HepG2 (cell line): ENCODE data around the gene CCDC106. TPM values are rescaled to one million over a fixed set of nuclear protein-coding genes. Genes with fewer than 3 reads are reported as not detected.
A peak's percentile ranks its signal among the peaks of the same experiment; 100 is the strongest.

Source experiments
- ATF1 ChIP-seq: IDR thresholded peaks from 2 replicates; pipeline ENCODE4 v1.6.1; 2016; ENCODE audit warnings: mild to moderate bottlenecking, control low read depth
- MXD4 ChIP-seq: IDR thresholded peaks from 2 replicates; pipeline ENCODE4 v1.6.1; 2016; ENCODE audit warnings: mild to moderate bottlenecking, missing biosample characterization, missing genetic modification reagents
- RBM39 ChIP-seq: fragments of 200-400 bp; formaldehyde crosslinking; IDR thresholded peaks from one replicate; pipeline ENCODE4 v1.6.1; 2018; ENCODE audit warnings: antibody characterized with exemption, mild to moderate bottlenecking, low read depth, low read length; ENCODE audit not compliant: poor library complexity, severe bottlenecking
- SAFB2 ChIP-seq: sonication (generic); formaldehyde crosslinking; IDR thresholded peaks from 2 replicates; pipeline ENCODE4 v1.5.1; 2020; ENCODE audit warnings: missing genetic modification reagents, low read depth, mild to moderate bottlenecking, borderline replicate concordance
- ZNF12 ChIP-seq: sonication (generic); formaldehyde crosslinking; IDR thresholded peaks from 2 replicates; pipeline ENCODE4 v1.5.0; 2020; ENCODE audit warnings: missing genetic modification reagents
- ZNF17 ChIP-seq: sonication (generic); formaldehyde crosslinking; IDR thresholded peaks from 2 replicates; pipeline ENCODE4 v1.5.0; 2020; ENCODE audit warnings: mild to moderate bottlenecking, missing genetic modification reagents
- ZNF367 ChIP-seq: sonication (generic); formaldehyde crosslinking; IDR thresholded peaks from 2 replicates; pipeline ENCODE4 v1.4.0; 2020; ENCODE audit warnings: missing genetic modification reagents, borderline replicate concordance
- polyA plus RNA-seq, 8 experiments: library from polyadenylated mRNA; depleted of rRNA in 3 of 8; stranded (reverse) in 7 of 8; unstranded in 1 of 8; fragments of >200 nt; fragmentation: Illumina TruSeq in 4 of 8; extraction: Trizol in 4 of 8; gene quantifications; 2 replicates each; pipeline versions ENCODE4 v1.2.1 to v1.2.3, GENCODE V29; 2011 to 2016; ENCODE audit warnings: low read depth in 4 of 8, missing spikeins in 1 of 8, mixed read lengths in 1 of 8; ENCODE audit not compliant: insufficient read depth in 1 of 8
- total RNA-seq, 5 experiments: library from RNA; depleted of rRNA; stranded (reverse); fragments of >200 nt; fragmentation: Illumina TruSeq; extraction: Trizol; gene quantifications; 2 replicates each; pipeline ENCODE4 v1.2.3, GENCODE V29; 2016; ENCODE audit warnings: low read depth in 1 of 5
- TF ChIP-seq, protein P1 (sequence below), 2 experiments: fragments of 450-650 bp in 1 of 2; sonication (generic) in 1 of 2; formaldehyde crosslinking in 1 of 2; IDR thresholded peaks; 2 replicates each; pipeline versions ENCODE4 v1.6.1 to v1.8.0; 2016 to 2022; ENCODE audit warnings: antibody characterized with exemption in 1 of 2, mild to moderate bottlenecking in 1 of 2, missing genetic modification reagents in 1 of 2
- TF ChIP-seq, protein P2 (sequence below): sonication (generic); formaldehyde crosslinking; IDR thresholded peaks from 2 replicates; pipeline ENCODE4 v1.4.0; 2020; ENCODE audit warnings: missing genetic modification reagents

CCDC106 gene
- total and polyA plus RNA-seq, 2 of the 13 experiments (the other 11 are each of a cell fraction or from before 2014, with no cell fraction given) = 4.7 to 8.8 TPM

DNA sequence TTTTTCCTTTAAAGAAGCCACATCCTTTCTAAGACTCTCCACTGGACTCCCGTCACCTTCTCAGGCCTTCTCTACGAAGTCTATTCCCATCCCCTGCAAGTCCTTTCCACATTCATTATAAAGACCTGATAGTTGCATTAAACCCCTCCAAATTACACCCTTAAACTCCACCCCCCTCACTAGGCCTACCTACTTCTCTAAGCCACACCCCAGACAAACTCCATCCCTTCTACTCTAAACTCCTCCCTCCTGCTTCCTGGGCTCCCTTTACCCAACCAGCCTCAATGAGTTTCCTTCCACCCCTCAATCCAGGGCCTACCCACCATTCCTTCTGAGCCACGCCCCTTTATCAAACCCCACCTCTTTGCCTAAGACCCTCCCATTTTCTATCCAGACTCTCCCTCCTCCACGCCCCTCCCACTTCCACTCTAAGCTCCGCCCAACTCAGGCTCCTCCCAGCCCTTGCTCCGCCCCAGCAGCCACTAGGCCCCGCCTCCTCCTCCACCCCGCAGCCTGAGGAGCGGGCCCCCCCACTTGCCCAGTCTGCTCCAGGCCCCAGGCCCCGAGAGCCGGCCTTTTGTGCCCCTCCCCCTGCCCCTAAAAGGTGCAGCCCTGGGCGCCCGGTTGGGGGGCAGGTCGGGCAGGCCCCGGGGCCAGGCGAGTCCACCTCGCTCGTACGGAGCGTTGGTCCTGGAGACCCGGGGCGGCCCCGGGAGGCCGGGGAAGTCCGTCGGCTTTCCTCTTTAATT, 49.1 kb upstream of the CCDC106 start (continued):
- no peak for TF ChIP-seq ZNF17 (CRISPR knock-in tag)
- TF ChIP-seq ZNF367 (CRISPR knock-in tag) = no peak
- TF ChIP-seq, protein P1, sequence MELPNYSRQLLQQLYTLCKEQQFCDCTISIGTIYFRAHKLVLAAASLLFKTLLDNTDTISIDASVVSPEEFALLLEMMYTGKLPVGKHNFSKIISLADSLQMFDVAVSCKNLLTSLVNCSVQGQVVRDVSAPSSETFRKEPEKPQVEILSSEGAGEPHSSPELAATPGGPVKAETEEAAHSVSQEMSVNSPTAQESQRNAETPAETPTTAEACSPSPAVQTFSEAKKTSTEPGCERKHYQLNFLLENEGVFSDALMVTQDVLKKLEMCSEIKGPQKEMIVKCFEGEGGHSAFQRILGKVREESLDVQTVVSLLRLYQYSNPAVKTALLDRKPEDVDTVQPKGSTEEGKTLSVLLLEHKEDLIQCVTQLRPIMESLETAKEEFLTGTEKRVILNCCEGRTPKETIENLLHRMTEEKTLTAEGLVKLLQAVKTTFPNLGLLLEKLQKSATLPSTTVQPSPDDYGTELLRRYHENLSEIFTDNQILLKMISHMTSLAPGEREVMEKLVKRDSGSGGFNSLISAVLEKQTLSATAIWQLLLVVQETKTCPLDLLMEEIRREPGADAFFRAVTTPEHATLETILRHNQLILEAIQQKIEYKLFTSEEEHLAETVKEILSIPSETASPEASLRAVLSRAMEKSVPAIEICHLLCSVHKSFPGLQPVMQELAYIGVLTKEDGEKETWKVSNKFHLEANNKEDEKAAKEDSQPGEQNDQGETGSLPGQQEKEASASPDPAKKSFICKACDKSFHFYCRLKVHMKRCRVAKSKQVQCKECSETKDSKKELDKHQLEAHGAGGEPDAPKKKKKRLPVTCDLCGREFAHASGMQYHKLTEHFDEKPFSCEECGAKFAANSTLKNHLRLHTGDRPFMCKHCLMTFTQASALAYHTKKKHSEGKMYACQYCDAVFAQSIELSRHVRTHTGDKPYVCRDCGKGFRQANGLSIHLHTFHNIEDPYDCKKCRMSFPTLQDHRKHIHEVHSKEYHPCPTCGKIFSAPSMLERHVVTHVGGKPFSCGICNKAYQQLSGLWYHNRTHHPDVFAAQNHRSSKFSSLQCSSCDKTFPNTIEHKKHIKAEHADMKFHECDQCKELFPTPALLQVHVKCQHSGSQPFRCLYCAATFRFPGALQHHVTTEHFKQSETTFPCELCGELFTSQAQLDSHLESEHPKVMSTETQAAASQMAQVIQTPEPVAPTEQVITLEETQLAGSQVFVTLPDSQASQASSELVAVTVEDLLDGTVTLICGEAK (IDR thresholded peaks at IDR 0.05) = no peak
- TF ChIP-seq, protein P1 (CRISPR knock-in tag; IDR thresholded peaks at IDR 0.05) = no peak
- TF ChIP-seq ZNF12 = no peak
- no peak for TF ChIP-seq SAFB2 (CRISPR knock-in tag)
- no peak for TF ChIP-seq ATF1 (CRISPR knock-in tag)
- peak; percentile 52; the same call in 1 of the 2 replicates for TF ChIP-seq MXD4
- TF ChIP-seq, protein P2, sequence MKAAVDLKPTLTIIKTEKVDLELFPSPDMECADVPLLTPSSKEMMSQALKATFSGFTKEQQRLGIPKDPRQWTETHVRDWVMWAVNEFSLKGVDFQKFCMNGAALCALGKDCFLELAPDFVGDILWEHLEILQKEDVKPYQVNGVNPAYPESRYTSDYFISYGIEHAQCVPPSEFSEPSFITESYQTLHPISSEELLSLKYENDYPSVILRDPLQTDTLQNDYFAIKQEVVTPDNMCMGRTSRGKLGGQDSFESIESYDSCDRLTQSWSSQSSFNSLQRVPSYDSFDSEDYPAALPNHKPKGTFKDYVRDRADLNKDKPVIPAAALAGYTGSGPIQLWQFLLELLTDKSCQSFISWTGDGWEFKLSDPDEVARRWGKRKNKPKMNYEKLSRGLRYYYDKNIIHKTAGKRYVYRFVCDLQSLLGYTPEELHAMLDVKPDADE (CRISPR knock-in tag) = no peak
- TF ChIP-seq RBM39 = peak; percentile 96
- TF ChIP-seq, all 625 proteins: peak for 117
